Activated CD4-positive, alpha-beta T cell treated with anti-CD3 and anti-CD28 coated beads, Interleukin-2, amount 10 ng/mL, durations not matched to agents 24 days and 14 days (primary cell): Measurements from ENCODE around the gene METAP1D. TPM values are rescaled to one million over a fixed set of nuclear protein-coding genes. Genes with fewer than 3 reads are reported as not detected.

Experiments used
- DNase-seq: peaks from one replicate; pipeline ENCODE4 v3.0.0; 2022
- H3K27ac Mint-ChIP-seq: one replicate; pipeline ENCODE4 v1.8.0; 2022; ENCODE audit warnings: mild to moderate bottlenecking, mixed read lengths
- H3K27me3 Mint-ChIP-seq: one replicate; pipeline ENCODE4 v1.8.0; 2022; ENCODE audit warnings: mixed read lengths
- H3K36me3 Mint-ChIP-seq: one replicate; pipeline ENCODE4 v1.8.0; 2022; ENCODE audit warnings: low read depth, mild to moderate bottlenecking, mixed read lengths
- H3K4me1 Mint-ChIP-seq: one replicate; pipeline ENCODE4 v1.8.0; 2021; ENCODE audit warnings: mixed read lengths
- H3K4me3 Mint-ChIP-seq: one replicate; pipeline ENCODE4 v1.8.0; 2022; ENCODE audit warnings: mild to moderate bottlenecking, moderate library complexity, mixed read lengths
- H3K9me3 Mint-ChIP-seq: one replicate; pipeline ENCODE4 v1.8.0; 2021; ENCODE audit warnings: mixed read lengths
- intact Hi-C: fragments of 100-400 bp; cut with micrococcal nuclease; formaldehyde crosslinking; loops from one replicate; pipeline ENCODE4 v1.15.1; 2023
- total RNA-seq: library from RNA; stranded (reverse); gene quantifications from 2 replicates; pipeline ENCODE4 v1.2.3, GENCODE V29; 2022

The METAP1D gene
- total RNA-seq, 1 donor from 2014 or later = 8.1 TPM

GRCh38 chr2:172082944-172083627 lies 83.3 kb downstream of the METAP1D start:
- Mint-ChIP-seq H3K27ac (peak overlapping the region; percentile 70), H3K4me1 (peaks cover 29% of the 10 kb centered on the region), H3K27me3 (peaks cover 91% of the 10 kb centered on the region), H3K9me3 (peaks cover 17% of the 10 kb centered on the region), H3K4me3 (peak overlapping the region; percentile 78), H3K36me3 (peaks cover 14% of the 10 kb centered on the region)
- peak; percentile 63 for DNase-seq
- intact Hi-C loops = no loop called here

- Mint-ChIP-seq H3K27me3 (peaks cover 92% of the 10 kb centered on the region), H3K4me1 (peaks cover 34% of the 10 kb centered on the region)
- peak; percentile 69 for DNase-seq
Observed at GRCh38 chr2:172083628-172084394, 84.1 kb downstream of the METAP1D start.

GRCh38 chr2:172084395-172084644 lies 84.6 kb downstream of the METAP1D start:
- Mint-ChIP-seq H3K4me1 (peaks cover 34% of the 10 kb centered on the region), H3K27ac (peak overlapping the region; percentile 70), H3K36me3 (peaks cover 18% of the 10 kb centered on the region), H3K27me3 (peaks cover 91% of the 10 kb centered on the region), H3K9me3 (peaks cover 23% of the 10 kb centered on the region), H3K4me3 (peak overlapping the region; percentile 78)
- no peak for DNase-seq
- intact Hi-C loops = loop anchor here (1.0 to 2.0 kb wide), 2 partner anchors 9 to 1266 kb away; no protein-coding TSS in a partner anchor

More at GRCh38 chr2:172083628-172084394, 84.1 kb downstream of the METAP1D start:
- intact Hi-C loops = loop anchor here (1.0 to 2.0 kb wide), 2 partner anchors 9 to 1265 kb away; no protein-coding TSS in a partner anchor
- H3K27ac Mint-ChIP-seq = peak overlapping the region; percentile 70
- H3K36me3 Mint-ChIP-seq = peaks cover 18% of the 10 kb centered on the region
- H3K9me3 Mint-ChIP-seq = peaks cover 23% of the 10 kb centered on the region
- H3K4me3 Mint-ChIP-seq = peak overlapping the region; percentile 78

GRCh38 chr2:172084645-172085459 lies 85.1 kb downstream of the METAP1D start:
- peaks cover 18% of the 10 kb centered on the region for H3K36me3 Mint-ChIP-seq
- H3K27me3 Mint-ChIP-seq = peaks cover 90% of the 10 kb centered on the region
- peaks cover 34% of the 10 kb centered on the region for H3K4me1 Mint-ChIP-seq
- H3K27ac Mint-ChIP-seq = peak overlapping the region; percentile 81
- DNase-seq = peak; percentile 83
- intact Hi-C loops = loop anchor here (1.0 to 2.0 kb wide), 3 partner anchors 8 to 1266 kb away; partner anchors contain the start of gene DLX2
- peaks cover 23% of the 10 kb centered on the region for H3K9me3 Mint-ChIP-seq
- peak overlapping the region; percentile 78 for H3K4me3 Mint-ChIP-seq

GRCh38 chr2:172085460-172086159 lies 85.9 kb downstream of the METAP1D start, which contains the start of gene DLX1:
DLX1 (plus strand) TSS chr2:172085507; CDS start chr2:172085678, 171 bp downstream.
- intact Hi-C loops = loop anchor here (1.0 to 2.0 kb wide), 2 partner anchors 17 to 1267 kb away; partner anchors contain the start of gene DLX2
- Mint-ChIP-seq H3K4me1 (peaks cover 31% of the 10 kb centered on the region), H3K4me3 (peak within 1 kb of the TSS; percentile 78), H3K27ac (peak within 1 kb of the TSS; percentile 81), H3K36me3 (peaks cover 14% of the 10 kb centered on the region), H3K27me3 (peaks cover 90% of the 10 kb centered on the region), H3K9me3 (peaks cover 19% of the 10 kb centered on the region)
- DNase-seq = peak; percentile 67

GRCh38 chr2:172086241-172087206 lies 86.8 kb downstream of the METAP1D start:
- Mint-ChIP-seq H3K4me3 (peak overlapping the region; percentile 30), H3K4me1 (peaks cover 32% of the 10 kb centered on the region), H3K27ac (peak overlapping the region; percentile 68), H3K36me3 (peaks cover 14% of the 10 kb centered on the region), H3K9me3 (peaks cover 19% of the 10 kb centered on the region), H3K27me3 (peaks cover 89% of the 10 kb centered on the region)
- DNase-seq = peak; percentile 83
- intact Hi-C loops = no loop called here

- DNase-seq = peak; percentile 58
- peaks cover 32% of the 10 kb centered on the region for H3K4me1 Mint-ChIP-seq
- H3K9me3 Mint-ChIP-seq = peaks cover 19% of the 10 kb centered on the region
- peak overlapping the region; percentile 88 for H3K27ac Mint-ChIP-seq
- H3K36me3 Mint-ChIP-seq = peaks cover 16% of the 10 kb centered on the region
- intact Hi-C loops = no loop called here
- H3K27me3 Mint-ChIP-seq = peaks cover 89% of the 10 kb centered on the region
- peak overlapping the region; percentile 58 for H3K4me3 Mint-ChIP-seq
Observed at GRCh38 chr2:172087207-172087779, 87.5 kb downstream of the METAP1D start.

- intact Hi-C loops = no loop called here
- Mint-ChIP-seq H3K9me3 (peaks cover 19% of the 10 kb centered on the region), H3K4me1 (peaks cover 33% of the 10 kb centered on the region), H3K36me3 (peaks cover 18% of the 10 kb centered on the region), H3K27me3 (peaks cover 89% of the 10 kb centered on the region), H3K4me3 (peak overlapping the region; percentile 58), H3K27ac (peak overlapping the region; percentile 88)
- DNase-seq = peak; percentile 66
Observed at GRCh38 chr2:172087780-172088244, 88.1 kb downstream of the METAP1D start.

GRCh38 chr2:172088245-172089004 lies 88.7 kb downstream of the METAP1D start:
- H3K9me3 Mint-ChIP-seq = peaks cover 19% of the 10 kb centered on the region
- peak; percentile 61 for DNase-seq
- H3K27me3 Mint-ChIP-seq = peaks cover 90% of the 10 kb centered on the region
- peaks cover 36% of the 10 kb centered on the region for H3K4me1 Mint-ChIP-seq
- intact Hi-C loops = no loop called here
- peaks cover 18% of the 10 kb centered on the region for H3K36me3 Mint-ChIP-seq
- peak overlapping the region; percentile 26 for H3K4me3 Mint-ChIP-seq
- peak overlapping the region; percentile 88 for H3K27ac Mint-ChIP-seq

GRCh38 chr2:172089005-172089504 lies 89.3 kb downstream of the METAP1D start:
- no peak for DNase-seq
- peaks cover 19% of the 10 kb centered on the region for H3K9me3 Mint-ChIP-seq
- no peak overlapping the region for H3K27ac Mint-ChIP-seq
- H3K27me3 Mint-ChIP-seq = peaks cover 90% of the 10 kb centered on the region
- H3K36me3 Mint-ChIP-seq = peaks cover 16% of the 10 kb centered on the region
- no peak overlapping the region for H3K4me3 Mint-ChIP-seq
- H3K4me1 Mint-ChIP-seq = peaks cover 33% of the 10 kb centered on the region
- intact Hi-C loops = no loop called here

- intact Hi-C loops = loop anchor here (5.0 kb wide), 1 partner anchor 1377 kb away; no protein-coding TSS in a partner anchor
- peaks cover 19% of the 10 kb centered on the region for H3K9me3 Mint-ChIP-seq
- peaks cover 89% of the 10 kb centered on the region for H3K27me3 Mint-ChIP-seq
- DNase-seq = peak; percentile 51
- peaks cover 16% of the 10 kb centered on the region for H3K36me3 Mint-ChIP-seq
- H3K4me1 Mint-ChIP-seq = peaks cover 28% of the 10 kb centered on the region
- no peak overlapping the region for H3K4me3 Mint-ChIP-seq
- no peak overlapping the region for H3K27ac Mint-ChIP-seq
Observed at GRCh38 chr2:172089633-172090032, 89.9 kb downstream of the METAP1D start.
